ENCODE data around the gene PCDHGB3.
A peak's percentile ranks its signal among the peaks of the same experiment; 100 is the strongest.
"Not testable (repeated sequence)": the region's sequence is repeated elsewhere in the genome, so short reads cannot be mapped to it uniquely, and the experiment has no call there.

PCDHGB3 gene

DNA sequence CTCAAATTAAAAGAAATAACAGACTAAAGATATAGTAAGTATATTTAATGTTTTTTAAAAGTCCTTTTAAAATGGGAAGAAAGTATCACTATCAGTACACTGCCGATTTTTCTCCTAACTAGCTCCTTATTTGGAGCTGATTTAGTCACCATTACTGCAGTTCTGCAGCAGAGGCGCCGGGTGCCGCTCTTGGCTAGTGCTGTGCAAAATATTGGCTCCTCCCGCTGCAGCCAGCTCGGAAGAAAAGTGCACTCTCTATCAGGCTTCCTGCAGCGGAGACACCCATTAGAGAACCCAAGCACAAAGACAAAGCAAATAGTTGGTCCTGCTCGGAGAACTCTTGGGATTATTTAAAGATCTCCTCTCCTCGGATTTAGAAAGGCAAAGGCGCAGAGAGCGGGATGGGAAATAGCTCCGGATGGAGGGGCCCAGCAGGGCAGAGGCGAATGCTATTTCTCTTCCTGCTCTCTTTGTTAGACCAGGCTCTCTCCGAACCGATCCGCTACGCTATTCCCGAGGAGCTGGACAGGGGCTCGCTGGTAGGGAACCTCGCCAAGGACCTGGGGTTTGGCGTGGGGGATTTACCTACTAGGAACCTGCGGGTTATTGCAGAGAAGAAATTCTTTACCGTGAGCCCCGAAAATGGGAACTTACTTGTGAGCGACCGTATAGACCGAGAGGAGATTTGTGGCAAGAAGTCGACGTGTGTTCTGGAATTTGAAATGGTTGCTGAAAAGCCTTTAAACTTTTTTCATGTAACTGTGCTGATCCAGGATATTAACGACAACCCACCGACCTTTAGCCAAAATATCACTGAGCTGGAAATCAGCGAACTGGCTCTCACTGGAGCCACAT, at the start of gene PCDHGB3:
Gene PCDHGB3 (plus strand): TSS at position 249 of the 855 bp plus-strand sequence. CDS start 153 bp downstream, at position 402.
- peak in 1 of 4 experiments; percentile 7 for DNase-seq

- no peak for DNase-seq
These were observed 47.8 kb upstream of the PCDHGB3 start for GRCh38 chr5:141322261-141322660.

- peak in 3 of 4 experiments; percentile 5 to 49 (median 24) for DNase-seq
These were observed 43.8 kb upstream of the PCDHGB3 start for GRCh38 chr5:141326088-141326854.

DNA sequence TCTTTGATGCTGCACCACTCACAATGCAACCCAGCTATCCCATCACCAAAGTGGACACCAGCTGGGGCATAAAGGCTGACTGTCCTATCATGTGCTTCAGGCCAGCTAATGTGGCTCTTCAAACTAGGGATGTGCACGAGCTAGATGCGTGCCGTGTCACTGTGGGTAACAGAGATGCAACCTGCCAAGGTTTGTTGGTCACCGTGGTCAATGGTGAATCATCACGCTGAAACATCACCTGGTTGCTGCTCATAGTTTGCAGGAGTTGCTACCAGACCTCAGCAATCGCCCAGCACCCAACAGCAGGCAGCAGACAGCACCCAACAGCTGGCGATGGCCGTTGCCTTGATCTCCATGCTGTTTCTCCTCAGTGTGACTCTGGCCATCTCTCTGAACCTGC, 41.8 kb upstream of the PCDHGB3 start:
- no peak for DNase-seq

- no peak for DNase-seq
These were observed 39.6 kb upstream of the PCDHGB3 start, which contains the start of gene PCDHGA1 for GRCh38 chr5:141330299-141331080. Gene PCDHGA1, plus strand, starts transcription at chr5:141330514.

DNA sequence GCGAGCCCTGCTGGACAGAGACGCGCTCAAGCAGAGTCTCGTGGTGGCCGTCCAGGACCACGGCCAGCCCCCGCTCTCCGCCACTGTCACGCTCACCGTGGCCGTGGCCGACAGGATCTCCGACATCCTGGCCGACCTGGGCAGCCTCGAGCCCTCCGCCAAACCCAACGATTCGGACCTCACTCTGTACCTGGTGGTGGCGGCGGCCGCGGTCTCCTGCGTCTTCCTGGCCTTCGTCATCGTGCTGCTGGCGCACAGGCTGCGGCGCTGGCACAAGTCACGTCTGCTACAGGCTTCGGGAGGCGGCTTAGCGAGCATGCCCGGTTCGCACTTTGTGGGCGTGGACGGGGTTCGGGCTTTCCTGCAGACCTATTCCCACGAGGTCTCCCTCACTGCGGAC, 37.5 kb upstream of the PCDHGB3 start:
- not testable (repeated sequence) for DNase-seq

DNA sequence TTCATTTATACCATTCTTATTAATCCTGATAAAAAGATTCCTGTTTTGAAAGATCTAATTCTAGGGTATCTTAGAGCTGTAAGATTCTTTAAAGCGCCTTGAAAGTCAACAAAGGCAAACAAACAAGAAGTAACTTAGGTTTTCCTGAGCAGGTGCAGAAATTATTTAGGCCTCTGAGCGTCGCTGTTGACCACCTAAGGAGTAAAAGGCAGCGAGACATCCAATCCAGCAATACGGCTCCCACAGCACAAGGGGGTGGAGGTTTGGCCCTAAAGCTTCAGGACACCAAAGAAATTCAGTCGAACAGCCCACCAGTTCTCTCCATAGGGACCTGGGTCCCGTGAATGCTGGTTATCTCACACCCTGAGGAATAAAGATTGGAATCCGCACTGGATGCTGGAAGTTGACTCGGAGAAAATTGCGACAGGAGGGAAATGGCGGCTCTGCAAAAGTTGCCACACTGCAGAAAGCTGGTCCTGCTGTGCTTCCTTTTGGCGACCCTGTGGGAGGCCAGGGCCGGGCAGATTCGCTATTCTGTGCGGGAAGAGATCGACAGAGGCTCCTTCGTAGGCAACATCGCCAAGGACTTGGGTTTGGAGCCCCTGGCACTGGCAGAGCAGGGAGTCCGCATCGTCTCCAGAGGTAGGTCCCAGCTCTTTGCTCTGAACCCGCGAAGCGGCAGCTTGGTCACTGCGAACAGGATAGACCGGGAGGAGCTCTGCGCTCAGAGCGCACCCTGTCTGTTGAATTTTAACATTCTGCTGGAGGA, 31.3 kb upstream of the PCDHGB3 start, which contains the start of gene PCDHGA2:
Gene PCDHGA2 (plus strand): TSS at position 223 of the 769 bp plus-strand sequence.
- no peak for DNase-seq

- not testable (repeated sequence) for DNase-seq
These were observed 29.2 kb upstream of the PCDHGB3 start for GRCh38 chr5:141340781-141341354.

DNA sequence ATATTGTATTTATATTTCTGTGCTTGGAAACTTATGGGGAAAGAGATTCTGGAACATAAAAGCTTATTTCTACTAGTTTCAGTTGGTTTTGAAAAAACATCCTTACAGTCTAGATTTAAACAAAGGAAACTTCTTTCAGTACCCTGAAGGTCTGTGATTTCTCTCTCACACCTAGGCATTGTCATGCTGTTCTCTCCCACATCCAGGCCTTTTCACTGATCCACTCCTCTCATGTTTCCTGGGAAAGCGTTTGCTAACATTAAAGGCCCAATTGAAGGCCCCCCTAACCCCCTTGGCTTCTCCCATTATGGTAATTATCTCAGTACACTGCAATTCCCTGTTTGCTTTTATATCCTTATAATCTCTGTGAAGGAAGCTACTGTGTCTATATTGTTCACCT, 27.3 kb upstream of the PCDHGB3 start:
- DNase-seq, result no peak

DNA sequence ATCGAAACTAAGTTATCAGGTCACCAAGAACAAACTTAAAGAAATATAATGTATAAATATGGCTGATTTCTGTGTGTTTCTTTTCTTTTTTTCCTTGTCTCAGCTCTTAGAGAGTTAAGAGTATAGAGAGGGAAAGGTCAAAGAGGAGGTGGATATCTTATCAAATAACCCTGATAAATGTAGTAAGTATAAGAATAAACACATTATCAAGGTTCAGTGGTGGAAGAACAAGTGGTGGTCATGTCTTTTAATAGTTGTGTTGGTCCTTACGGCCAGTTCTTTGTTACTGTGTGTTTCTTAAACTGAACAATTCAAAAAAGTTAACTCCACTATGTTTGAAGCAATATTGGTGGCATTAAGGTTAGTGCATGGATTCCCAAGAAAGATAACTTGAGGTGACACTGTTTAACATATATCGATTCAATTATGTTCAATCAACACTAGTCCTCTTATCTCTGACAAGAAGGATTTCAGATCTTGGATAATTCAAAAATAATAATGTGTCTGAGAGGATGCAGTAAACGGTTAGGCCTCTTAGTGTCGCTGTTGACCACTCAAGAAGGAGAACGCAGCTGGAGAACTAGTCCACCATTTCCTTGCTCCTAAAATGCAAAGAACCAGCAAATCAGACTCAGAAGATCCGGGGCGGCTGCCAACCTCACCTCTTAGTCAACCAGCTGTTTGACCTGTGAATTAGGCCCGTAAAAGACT, 26.6 kb upstream of the PCDHGB3 start, which contains the start of gene PCDHGA3:
Gene PCDHGA3 (plus strand): TSS at position 588 of the 711 bp plus-strand sequence. CDS start 205 bp downstream, outside the sequence.
- no peak for DNase-seq

DNA sequence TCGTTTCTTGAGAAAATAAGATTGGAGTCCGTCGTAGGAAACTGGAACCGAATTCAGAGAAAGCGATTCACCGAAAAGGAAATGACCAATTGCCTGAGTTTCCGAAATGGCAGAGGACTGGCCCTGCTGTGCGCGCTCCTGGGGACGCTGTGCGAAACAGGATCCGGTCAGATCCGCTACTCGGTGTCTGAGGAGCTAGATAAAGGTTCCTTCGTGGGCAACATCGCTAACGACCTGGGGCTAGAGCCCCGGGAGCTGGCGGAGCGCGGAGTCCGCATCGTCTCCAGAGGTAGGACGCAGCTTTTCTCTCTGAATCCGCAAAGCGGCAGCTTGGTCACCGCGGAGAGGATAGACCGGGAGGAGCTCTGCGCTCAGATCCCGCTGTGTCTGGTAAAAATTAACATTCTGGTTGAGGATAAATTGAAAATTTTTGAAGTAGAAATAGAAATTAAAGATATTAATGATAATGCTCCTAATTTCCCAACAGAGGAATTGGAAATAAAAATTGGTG, 26.0 kb upstream of the PCDHGB3 start:
- no peak for DNase-seq

DNA sequence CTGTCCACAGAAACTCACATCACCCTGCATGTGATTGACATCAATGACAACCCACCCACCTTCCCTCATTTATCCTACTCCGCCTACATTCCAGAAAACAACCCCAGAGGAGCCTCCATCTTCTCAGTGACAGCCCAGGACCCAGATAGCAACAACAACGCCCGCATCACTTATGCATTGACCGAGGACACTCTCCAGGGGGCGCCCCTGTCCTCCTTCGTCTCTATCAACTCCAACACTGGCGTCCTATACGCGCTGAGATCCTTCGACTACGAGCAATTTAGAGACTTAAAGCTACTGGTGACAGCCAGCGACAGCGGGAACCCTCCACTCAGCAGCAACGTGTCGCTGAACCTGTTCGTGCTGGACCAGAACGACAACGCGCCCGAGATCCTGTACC, 24.7 kb upstream of the PCDHGB3 start:
- DNase-seq, result no peak

- DNase-seq, result not testable (repeated sequence)
These were observed 24.0 kb upstream of the PCDHGB3 start for GRCh38 chr5:141346017-141346416.

- DNase-seq, result no peak
These were observed 20.0 kb upstream of the PCDHGB3 start, which contains the start of gene PCDHGB1 for GRCh38 chr5:141349917-141350619. Gene PCDHGB1, plus strand, starts transcription at chr5:141350099. Its CDS starts 162 bp downstream, at chr5:141350261.

DNA sequence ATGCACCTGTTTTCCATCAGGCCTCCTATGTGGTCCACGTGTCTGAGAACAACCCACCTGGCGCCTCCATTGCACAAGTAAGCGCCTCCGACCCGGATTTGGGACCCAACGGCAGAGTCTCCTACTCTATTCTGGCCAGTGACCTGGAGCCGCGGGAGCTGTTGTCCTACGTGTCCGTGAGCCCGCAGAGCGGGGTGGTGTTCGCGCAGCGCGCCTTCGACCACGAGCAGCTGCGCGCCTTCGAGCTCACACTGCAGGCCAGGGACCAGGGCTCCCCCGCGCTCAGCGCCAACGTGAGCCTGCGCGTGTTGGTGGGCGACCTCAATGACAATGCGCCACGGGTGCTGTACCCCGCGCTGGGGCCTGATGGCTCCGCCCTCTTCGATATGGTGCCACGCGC, 18.5 kb upstream of the PCDHGB3 start:
- DNase-seq, result no peak

DNA sequence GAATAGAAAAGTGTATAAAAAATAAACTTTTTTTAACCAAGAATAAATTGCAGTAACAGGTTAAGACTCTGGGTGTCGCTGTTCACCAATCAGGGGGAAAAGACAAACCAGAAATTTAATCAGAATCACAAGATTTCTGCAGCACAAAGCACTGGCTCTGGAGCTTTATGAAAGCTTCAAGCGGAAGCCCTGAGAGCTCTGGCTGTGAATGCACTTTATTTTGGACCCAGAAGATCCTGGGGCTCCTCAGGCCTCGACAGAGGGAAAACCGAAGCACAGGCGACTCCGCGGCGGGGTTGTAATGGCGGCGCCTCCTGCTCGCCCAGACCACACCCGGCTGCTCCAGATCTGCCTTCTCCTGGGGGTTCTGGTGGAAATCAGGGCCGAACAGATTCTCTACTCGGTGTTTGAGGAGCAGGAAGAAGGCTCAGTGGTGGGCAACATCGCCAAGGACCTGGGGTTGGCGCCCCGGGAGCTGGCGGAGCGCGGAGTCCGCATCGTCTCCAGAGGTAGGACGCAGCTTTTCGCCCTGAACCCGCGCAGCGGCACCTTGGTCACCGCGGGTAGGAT, 15.1 kb upstream of the PCDHGB3 start, which contains the start of gene PCDHGA4:
Gene PCDHGA4 (plus strand): TSS at position 122 of the 570 bp plus-strand sequence. CDS start 87 bp downstream, at position 209.
- DNase-seq, result no peak

DNA sequence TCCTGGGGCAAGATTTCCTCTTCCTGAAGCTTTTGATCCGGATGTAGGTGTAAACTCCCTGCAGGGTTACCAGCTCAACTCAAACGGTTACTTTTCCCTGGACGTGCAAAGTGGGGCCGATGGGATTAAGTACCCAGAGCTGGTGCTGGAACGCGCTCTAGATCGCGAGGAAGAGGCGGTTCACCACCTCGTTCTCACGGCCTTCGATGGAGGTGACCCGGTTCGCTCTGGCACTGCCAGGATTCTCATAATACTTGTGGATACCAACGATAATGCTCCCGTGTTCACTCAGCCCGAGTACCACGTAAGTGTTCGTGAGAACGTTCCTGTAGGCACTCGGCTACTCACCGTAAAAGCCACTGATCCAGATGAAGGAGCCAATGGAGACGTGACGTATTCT, 14.4 kb upstream of the PCDHGB3 start:
- DNase-seq, result no peak

- no peak for DNase-seq
These were observed 13.9 kb upstream of the PCDHGB3 start for GRCh38 chr5:141356133-141356532.

GRCh38 chr5:141356950-141357349, 13.1 kb upstream of the PCDHGB3 start:
- no peak for DNase-seq
